A549 (cell line): ENCODE results near the gene KCNRG.

Experiments used
- CTCF ChIP-seq: fragments of >200 bp; sonication (Bioruptor Twin); formaldehyde crosslinking; IDR thresholded peaks from 3 replicates; pipeline ENCODE4 v1.5.1; 2016
- EHMT2 ChIP-seq: fragments of 200-600 bp; sonication (generic); IDR thresholded peaks from 2 replicates; pipeline ENCODE4 v1.6.1; 2016; ENCODE audit warnings: antibody characterized with exemption, low read depth, mild to moderate bottlenecking, moderate library complexity
- EP300 ChIP-seq, 2 experiments: fragments of >200 bp; sonication (Bioruptor Twin); formaldehyde crosslinking; IDR thresholded peaks; 2 replicates in 1 of 2; 3 replicates in 1 of 2; pipeline ENCODE4 v1.6.1; 2016 to 2017
- ESRRA ChIP-seq: fragments of 150-350 bp; IDR thresholded peaks from 2 replicates; pipeline ENCODE4 v1.6.1; 2014; ENCODE audit warnings: mild to moderate bottlenecking, low read length, borderline replicate concordance
- JUN ChIP-seq, 2 experiments: fragments of >200 bp; sonication (Bioruptor Twin); formaldehyde crosslinking; IDR thresholded peaks; 2 replicates in 1 of 2; 3 replicates in 1 of 2; pipeline ENCODE4 v1.6.1; 2016 to 2017
- MAFK ChIP-seq: fragments of 450-650 bp; IDR thresholded peaks from 2 replicates; pipeline ENCODE4 v1.6.1; 2014; ENCODE audit not compliant: partially characterized antibody
- POLR2A ChIP-seq: IDR thresholded peaks from 2 replicates; pipeline ENCODE4 v1.6.1; 2012; ENCODE audit warnings: mild to moderate bottlenecking, low read length
- RAD21 ChIP-seq, 2 experiments: fragments of >200 bp in 1 of 2; sonication (Bioruptor Twin) in 1 of 2; formaldehyde crosslinking in 1 of 2; IDR thresholded peaks in 1 of 2; conservative IDR thresholded peaks in 1 of 2; 2 replicates in 1 of 2; 3 replicates in 1 of 2; pipeline ENCODE4 v1.6.1; 2012 to 2018; ENCODE audit warnings: inconsistent platforms in 1 of 2
- USF2 ChIP-seq: fragments of 450-650 bp; IDR thresholded peaks from 2 replicates; pipeline ENCODE4 v1.6.1; 2014; ENCODE audit warnings: antibody characterized with exemption

- TF ChIP-seq MAFK, result no peak
- TF ChIP-seq EP300 (IDR thresholded peaks at IDR 0.05), result no peak
- TF ChIP-seq RAD21 (conservative IDR thresholded peaks at IDR 0.05 in 1 of 2, IDR thresholded peaks at IDR 0.05 in 1 of 2), result no peak
- no peak for TF ChIP-seq CTCF
- TF ChIP-seq USF2, result no peak
- no peak for TF ChIP-seq POLR2A
- TF ChIP-seq ESRRA, result no peak
- TF ChIP-seq JUN (IDR thresholded peaks at IDR 0.05), result no peak
- TF ChIP-seq EHMT2, result no peak
Measured at GRCh38 chr13:50068508-50068907, 53.3 kb downstream of the KCNRG start.
